SU-DHL-6 (cell line): ENCODE data around the gene MYZAP.

Experiments used
- H2AFZ ChIP-seq: fragments of 200-600 bp; sonication (generic); 2 replicates; pipeline ENCODE4 v1.6.1; 2014; ENCODE audit warnings: low read depth, mild to moderate bottlenecking, moderate library complexity, mixed read lengths, antibody characterized with exemption, low read length; ENCODE audit not compliant: severe bottlenecking
- H3F3A ChIP-seq: fragments of 200-600 bp; shearing (Covaris generic); 2 replicates; pipeline ENCODE4 v1.6.0; 2016; ENCODE audit warnings: antibody characterized with exemption, mild to moderate bottlenecking; ENCODE audit not compliant: insufficient read depth
- H3K27ac ChIP-seq: fragments of 200-600 bp; sonication (generic); 2 replicates; pipeline ENCODE4 v1.5.1; 2016; ENCODE audit warnings: low read depth, mild to moderate bottlenecking, low read length, moderate library complexity, mixed read lengths
- H3K27me3 ChIP-seq: fragments of 200-600 bp; sonication (generic), shearing (Covaris generic); 2 replicates; pipeline ENCODE4 v1.6.0; 2014; ENCODE audit warnings: mild to moderate bottlenecking, low read length
- H3K36me3 ChIP-seq: fragments of 200-600 bp; sonication (generic); 2 replicates; pipeline ENCODE4 v1.6.1; 2014; ENCODE audit warnings: mild to moderate bottlenecking, low read length, mixed read lengths
- H3K4me2 ChIP-seq: fragments of 300-600, 200-600 bp; shearing (Covaris generic), sonication (generic); 2 replicates; pipeline ENCODE4 v1.6.0; 2014; ENCODE audit warnings: low read length, low read depth, mild to moderate bottlenecking; ENCODE audit not compliant: poor library complexity, severe bottlenecking
- H3K4me3 ChIP-seq: fragments of 200-600 bp; sonication (generic); 2 replicates; pipeline ENCODE4 v1.5.1; 2014; ENCODE audit warnings: antibody characterized with exemption, low read length, mild to moderate bottlenecking, mixed read lengths; ENCODE audit not compliant: insufficient read depth, poor library complexity, severe bottlenecking
- H3K79me2 ChIP-seq: fragments of 200-600 bp; sonication (generic); 2 replicates; pipeline ENCODE4 v1.6.1; 2014; ENCODE audit warnings: mild to moderate bottlenecking, low read length, moderate library complexity; ENCODE audit not compliant: insufficient read depth
- H3K9ac ChIP-seq: fragments of 200-600 bp; sonication (generic); 2 replicates; pipeline ENCODE4 v1.7.0; 2014; ENCODE audit warnings: mild to moderate bottlenecking, low read length
- H3K9me2 ChIP-seq: fragments of 200-600 bp; sonication (generic); replicated peaks from 2 replicates; pipeline ENCODE4 v1.6.1; 2014; ENCODE audit warnings: low read length; ENCODE audit not compliant: insufficient read depth
- H3K9me3 ChIP-seq: fragments of 200-600 bp; sonication (generic); 2 replicates; pipeline ENCODE4 v1.6.1; 2014; ENCODE audit warnings: low read length, mixed read lengths; ENCODE audit not compliant: insufficient read depth
- H4K20me1 ChIP-seq: fragments of 200-600 bp; sonication (generic); 2 replicates; pipeline ENCODE4 v1.6.1; 2014; ENCODE audit warnings: low read depth, mild to moderate bottlenecking, antibody characterized with exemption, low read length, moderate library complexity, mixed read lengths
- CTCF ChIP-seq: fragments of 200-600 bp; sonication (generic); IDR thresholded peaks from one replicate; pipeline ENCODE4 v1.5.1; 2017; ENCODE audit warnings: antibody characterized with exemption, mild to moderate bottlenecking, low read length, moderate library complexity; ENCODE audit not compliant: insufficient read depth, poor library complexity, severe bottlenecking
- EZH2phosphoT487 ChIP-seq: fragments of 200-600 bp; sonication (generic), shearing (Covaris generic); conservative IDR thresholded peaks from 2 replicates; pipeline ENCODE4 v1.6.1; 2018; ENCODE audit warnings: mild to moderate bottlenecking, antibody characterized with exemption, low read length, moderate library complexity, mixed read lengths

MYZAP gene

GRCh38 chr15:57552678-57553334, 38.9 kb upstream of the MYZAP start:
- H3F3A ChIP-seq: no peaks in the 10 kb centered on the region
- TF ChIP-seq CTCF: no peak
- no peak for TF ChIP-seq EZH2phosphoT487
- no peak overlapping the region for H2AFZ ChIP-seq
- H3K79me2 ChIP-seq: no peaks in the 10 kb centered on the region
- H3K9ac ChIP-seq: no peak overlapping the region
- no peaks in the 10 kb centered on the region for H4K20me1 ChIP-seq
- no peak overlapping the region for H3K27ac ChIP-seq
- H3K36me3 ChIP-seq: no peaks in the 10 kb centered on the region
- H3K4me3 ChIP-seq: no peak overlapping the region
- no peaks in the 10 kb centered on the region for H3K27me3 ChIP-seq
- no peaks in the 10 kb centered on the region for H3K9me3 ChIP-seq
- no peaks in the 10 kb centered on the region for H3K9me2 ChIP-seq
- no peak overlapping the region for H3K4me2 ChIP-seq

- Histone ChIP-seq H3K9me2 (no peaks in the 10 kb centered on the region), H3F3A (no peaks in the 10 kb centered on the region), H2AFZ (no peak overlapping the region), H3K4me2 (no peak overlapping the region), H3K27me3 (no peaks in the 10 kb centered on the region), H3K9me3 (no peaks in the 10 kb centered on the region), H3K27ac (no peak overlapping the region), H3K36me3 (no peaks in the 10 kb centered on the region), H3K79me2 (no peaks in the 10 kb centered on the region), H4K20me1 (no peaks in the 10 kb centered on the region), H3K4me3 (no peak overlapping the region), H3K9ac (no peak overlapping the region)
- TF ChIP-seq EZH2phosphoT487 (no peak), CTCF (no peak)
Measured at GRCh38 chr15:57553526-57553925, 38.2 kb upstream of the MYZAP start.

GRCh38 chr15:57554063-57554811, 37.5 kb upstream of the MYZAP start:
- Histone ChIP-seq H3K9me3 (no peaks in the 10 kb centered on the region), H3K4me3 (no peak overlapping the region), H4K20me1 (no peaks in the 10 kb centered on the region), H3K36me3 (no peaks in the 10 kb centered on the region), H3K27ac (no peak overlapping the region), H3K9me2 (no peaks in the 10 kb centered on the region), H3F3A (no peaks in the 10 kb centered on the region), H3K79me2 (no peaks in the 10 kb centered on the region), H3K27me3 (no peaks in the 10 kb centered on the region), H3K9ac (no peak overlapping the region), H2AFZ (no peak overlapping the region), H3K4me2 (no peak overlapping the region)
- TF ChIP-seq CTCF (no peak), EZH2phosphoT487 (no peak)
